GM12878 (cell line): Measurements from ENCODE around the gene SLC34A1. TPM values are rescaled to one million over a fixed set of nuclear protein-coding genes. Genes with fewer than 3 reads are reported as not detected.

Experiments
- ATAC-seq: fragments of 200-7000 bp; cut with Tn5 transposase; 3 replicates; pipeline ENCODE4 v1.9.1; 2020; ENCODE audit warnings: mild to moderate bottlenecking, moderate library complexity
- BruUV-seq: library from RNA; stranded (reverse); fragments of 400-500 nt; replicated peaks from 2 replicates; lab custom pipeline; 2021; lab: Mats Ljungman, UMichigan
- CTCF ChIA-PET: fragments of 300-600 bp; sonication (Branson Sonifier 250); formaldehyde crosslinking; extraction: SDS; loops from one replicate; lab custom pipeline; 2021; ENCODE audit warnings: inconsistent platforms; lab: Yijun Ruan, JAX
- POLR2A ChIA-PET: fragments of 350-600 bp; formaldehyde crosslinking; extraction: SDS; loops from one replicate; lab custom pipeline; 2021; ENCODE audit warnings: inconsistent platforms; lab: Charles Lee
- RAD21 ChIA-PET: fragments of 300-600 bp; sonication (Branson Sonifier 250); formaldehyde crosslinking; loops from one replicate; lab custom pipeline; 2023; ENCODE audit warnings: antibody characterized with exemption; ENCODE audit not compliant: unreplicated experiment; lab: Charles Lee
- SMC1A ChIA-PET: fragments of 300-600 bp; sonication (Branson Sonifier 250); formaldehyde crosslinking; loops from one replicate; lab custom pipeline; 2023; ENCODE audit not compliant: unreplicated experiment, uncharacterized antibody; lab: Charles Lee
- DNase-seq: peaks from one replicate; pipeline ENCODE4 v3.0.0-alpha.2; 2011; ENCODE audit warnings: low read depth, low spot score
- FAIRE-seq: peaks from 3 replicates; lab custom pipeline; 2011; peaks lifted over from hg19 to GRCh38; lab: Jason Lieb, UNC
- H2AFZ ChIP-seq: 2 replicates; pipeline ENCODE4 v1.6.0; 2011; ENCODE audit warnings: low read depth, low read length, control low read depth; ENCODE audit not compliant: control insufficient read depth
- H3K27ac ChIP-seq: 2 replicates; pipeline ENCODE4 v1.5.1; 2011; ENCODE audit warnings: control low read depth; ENCODE audit not compliant: control insufficient read depth, insufficient read depth
- H3K27me3 ChIP-seq, 2 experiments: replicated peaks in 1 of 2; 2 replicates each; pipeline versions ENCODE4 v1.6.0 to v1.6.1; 2011; ENCODE audit warnings: low read length in 1 of 2; ENCODE audit not compliant: control insufficient read depth in 2 of 2, insufficient read depth in 2 of 2
- H3K36me3 ChIP-seq, 2 experiments: 2 replicates each; pipeline ENCODE4 v1.5.1; 2011; ENCODE audit warnings: low read length in 1 of 2; ENCODE audit not compliant: control insufficient read depth in 2 of 2, insufficient read depth in 2 of 2
- H3K4me1 ChIP-seq: 2 replicates; pipeline ENCODE4 v1.6.1; 2011; ENCODE audit warnings: mild to moderate bottlenecking, low read length, moderate library complexity, mixed read lengths; ENCODE audit not compliant: control insufficient read depth, insufficient read depth
- H3K4me2 ChIP-seq: 2 replicates; pipeline ENCODE4 v1.6.0; 2011; ENCODE audit warnings: control low read depth; ENCODE audit not compliant: control insufficient read depth, insufficient read depth
- H3K4me3 ChIP-seq: fragments of 200-600 bp; sonication (generic); 2 replicates; pipeline ENCODE4 v1.5.1; 2016
- H3K79me2 ChIP-seq: 2 replicates; pipeline ENCODE4 v1.6.0; 2011; ENCODE audit warnings: low read length; ENCODE audit not compliant: control insufficient read depth, insufficient read depth
- H3K9ac ChIP-seq: 2 replicates; pipeline ENCODE4 v1.8.0; 2011; ENCODE audit warnings: low read length, control low read depth, mixed read lengths; ENCODE audit not compliant: control insufficient read depth, insufficient read depth
- H3K9me3 ChIP-seq: replicated peaks from 3 replicates; pipeline ENCODE4 v1.5.1; 2011; ENCODE audit warnings: mild to moderate bottlenecking, low read length; ENCODE audit not compliant: control insufficient read depth, insufficient read depth
- H4K20me1 ChIP-seq: 2 replicates; pipeline ENCODE4 v1.6.0; 2011; ENCODE audit not compliant: control insufficient read depth, insufficient read depth
- ASH2L ChIP-seq: fragments of 300-600, 200-600 bp; sonication (generic); IDR thresholded peaks from 2 replicates; pipeline ENCODE4 v1.6.1; 2017; ENCODE audit warnings: low read depth, mild to moderate bottlenecking, borderline replicate concordance
- BHLHE40 ChIP-seq, 2 experiments: fragments of 450-650 bp in 1 of 2; IDR thresholded peaks; 2 replicates each; pipeline ENCODE4 v1.6.1; 2011 to 2017; ENCODE audit warnings: low read depth in 2 of 2, borderline replicate concordance in 1 of 2, improper control_type of control experiment in 1 of 2, low read length in 1 of 2, mild to moderate bottlenecking in 1 of 2
- CHD4 ChIP-seq: fragments of 200-600 bp; sonication (generic); IDR thresholded peaks from 2 replicates; pipeline ENCODE4 v1.6.1; 2016; ENCODE audit warnings: mild to moderate bottlenecking
- E2F8 ChIP-seq: fragments of 450-650 bp; IDR thresholded peaks from 2 replicates; pipeline ENCODE4 v1.6.1; 2018; ENCODE audit warnings: mild to moderate bottlenecking, low read depth, moderate library complexity; ENCODE audit not compliant: partially characterized antibody
- EGR1 ChIP-seq, 2 experiments: IDR thresholded peaks; 1 replicate in 1 of 2; 2 replicates in 1 of 2; pipeline ENCODE4 v1.6.1; 2011 to 2012; ENCODE audit warnings: low read depth in 2 of 2, low read length in 2 of 2, borderline replicate concordance in 1 of 2, mild to moderate bottlenecking in 1 of 2, moderate library complexity in 1 of 2
- HCFC1 ChIP-seq: fragments of 150-350 bp; IDR thresholded peaks from 2 replicates; pipeline ENCODE4 v1.6.1; 2014; ENCODE audit warnings: low read length
- HDAC2 ChIP-seq: fragments of 200-600 bp; sonication (generic); IDR thresholded peaks from 2 replicates; pipeline ENCODE4 v1.6.1; 2017
- JUND ChIP-seq: IDR thresholded peaks from 2 replicates; pipeline ENCODE4 v1.6.1; 2012; ENCODE audit warnings: low read depth, mild to moderate bottlenecking, low read length, improper control_type of control experiment, moderate library complexity
- MAX ChIP-seq: IDR thresholded peaks from 2 replicates; pipeline ENCODE4 v1.6.1; 2012; ENCODE audit warnings: low read depth, low read length, improper control_type of control experiment
- MTA2 ChIP-seq: fragments of 450-650 bp; IDR thresholded peaks from 2 replicates; pipeline ENCODE4 v1.6.1; 2016; ENCODE audit warnings: low read depth, mild to moderate bottlenecking, moderate library complexity
- MYC ChIP-seq: IDR thresholded peaks from 2 replicates; pipeline ENCODE4 v1.6.1; 2011; ENCODE audit warnings: mild to moderate bottlenecking, low read length, moderate library complexity, inconsistent platforms; ENCODE audit not compliant: insufficient read depth, insufficient replicate concordance, insufficient read length, severe bottlenecking
- NFXL1 ChIP-seq: fragments of 450-650 bp; IDR thresholded peaks from 2 replicates; pipeline ENCODE4 v1.6.1; 2017; ENCODE audit warnings: antibody characterized with exemption, mild to moderate bottlenecking, borderline replicate concordance
- POLR2A ChIP-seq: IDR thresholded peaks from 2 replicates; pipeline ENCODE4 v1.6.1; 2011; ENCODE audit warnings: low read depth, mild to moderate bottlenecking, low read length
- RAD21 ChIP-seq: IDR thresholded peaks from 2 replicates; pipeline ENCODE4 v1.6.1; 2011; ENCODE audit warnings: mild to moderate bottlenecking, low read depth, low read length, moderate library complexity; ENCODE audit not compliant: insufficient read depth
- RELA ChIP-seq: fragments of 450-650 bp; IDR thresholded peaks from 2 replicates; pipeline ENCODE4 v1.8.0; 2014; ENCODE audit warnings: borderline replicate concordance; ENCODE audit not compliant: partially characterized antibody
- SMARCA5 ChIP-seq: fragments of 450-650 bp; IDR thresholded peaks from 2 replicates; pipeline ENCODE4 v1.6.1; 2017; ENCODE audit warnings: mild to moderate bottlenecking
- ZNF217 ChIP-seq: fragments of 450-650 bp; IDR thresholded peaks from 2 replicates; pipeline ENCODE4 v1.6.1; 2017; ENCODE audit warnings: antibody characterized with exemption, mild to moderate bottlenecking
- WGBS: methylation state at CpG from one replicate; pipeline ENCODE4 v1.1.6; 2016; ENCODE audit warnings: low lambda C conversion rate; ENCODE audit not compliant: insufficient replicate concordance, insufficient coverage; ENCODE audit errors: missing lambda C conversion rate; 5-methylcytosine and 5-hydroxymethylcytosine counted together
- in situ Hi-C: fragments of 300-500 bp; cut with MboI; formaldehyde crosslinking; loops from 9 replicates; pipeline ENCODE4 v1.14.3; 2018; ENCODE audit warnings: mixed read lengths
- intact Hi-C: fragments of 100-400 bp; cut with micrococcal nuclease; formaldehyde crosslinking; loops from one replicate; pipeline ENCODE4 v1.14.2; 2022; ENCODE audit not compliant: unreplicated experiment
- polyA plus RNA-seq, 11 experiments: library from polyadenylated mRNA; depleted of rRNA in 4 of 11; unstranded in 6 of 11; stranded (reverse) in 5 of 11; fragments of >200 nt; fragmentation: Nextera tagmentation in 4 of 11; fragmentation: Illumina TruSeq in 1 of 11; extraction: Ambion mirVana in 4 of 11; extraction: Trizol in 1 of 11; gene quantifications; 1 replicate in 1 of 11; 2 replicates in 10 of 11; pipeline versions ENCODE4 v1.2.1 to v1.2.3, GENCODE V29; 2011 to 2016; ENCODE audit warnings: inconsistent platforms in 2 of 11, missing spikeins in 2 of 11, low read depth in 1 of 11
- total RNA-seq, 4 experiments: library from RNA; depleted of rRNA in 3 of 4; stranded (reverse); fragments of >200 nt in 3 of 4; fragmentation: Illumina TruSeq in 1 of 4; extraction: Trizol in 1 of 4; gene quantifications; 2 replicates each; pipeline versions ENCODE4 v1.2.1 to v1.2.3, GENCODE V29; 2013 to 2021

Gene SLC34A1
- total and polyA plus RNA-seq, 10 of the 15 experiments (the other 5 are each of a cell fraction or from before 2014, with no cell fraction given), result 0.03 to 0.14 (median 0.09) TPM; not detected in 2

- TF ChIP-seq E2F8, result no peak
- no peak for TF ChIP-seq ASH2L
- TF ChIP-seq MTA2, result peak; percentile 38; the same call in 1 of the 2 replicates
- TF ChIP-seq BHLHE40 (IDR thresholded peaks at IDR 0.05; ENCODE audit: borderline replicate concordance in 1 of 2, low read depth in 2 of 2, low read length in 1 of 2), result peak; percentile 70 to 90
- no peak for TF ChIP-seq MAX
These were observed 21.4 kb upstream of the SLC34A1 start (continued) for GRCh38 chr5:177362610-177363507.

- DNase-seq, result no peak
- no peaks in the 10 kb centered on the region for H4K20me1 ChIP-seq
- no peak for FAIRE-seq
- ChIA-PET CTCF (interaction anchor here (0.7 to 3.7 kb wide), 6 partner anchors 12 to 250 kb away, joined by 3 to 22 read pairs (median 4); partner anchors contain the start of gene LMAN2), POLR2A (interaction anchor here (0.6 to 2.8 kb wide), 10 partner anchors 8 to 82 kb away, joined by 3 to 17 read pairs (median 5); partner anchors contain the start of genes GRK6 and LMAN2), RAD21 (interaction anchor here (0.9 to 4.4 kb wide), 8 partner anchors 9 to 62 kb away, joined by 3 to 29 read pairs (median 6); partner anchors contain the start of genes GRK6 and LMAN2), SMC1A (interaction anchor here (0.9 to 3.7 kb wide), 6 partner anchors 12 to 85 kb away, joined by 3 to 32 read pairs (median 8); partner anchors contain the start of gene LMAN2)
- peak overlapping the region; percentile 61; the same call in 1 of the 2 replicates for H3K9ac ChIP-seq
- peak overlapping the region; percentile 91 for H3K27ac ChIP-seq
- peaks cover 59% of the 10 kb centered on the region for H3K4me1 ChIP-seq
- in situ Hi-C loops, result no loop called here
- intact Hi-C loops, result loop anchor here (5.0 kb wide), 1 partner anchor 51 kb away; the partner anchor contains the start of gene MXD3
- H3K4me2 ChIP-seq, result peak overlapping the region; percentile 93
- H3K36me3 ChIP-seq, result peaks cover 7% of the 10 kb centered on the region in 2 experiments; a peak in 3 of 4 replicates
- no peak; the same call in 2 of the 3 replicates for ATAC-seq
- BruUV-seq, result TSS peak; percentile 46
- 32% methylated on average over 10 of the region's 10 CpGs for WGBS
- peak overlapping the region; percentile 63 for H3K4me3 ChIP-seq
- H3K27me3 ChIP-seq, result no peaks in the 10 kb centered on the region
- H3K79me2 ChIP-seq, result peaks cover 60% of the 10 kb centered on the region
- no peaks in the 10 kb centered on the region for H3K9me3 ChIP-seq
- H2AFZ ChIP-seq, result 0 out of 2 replicates have a peak overlapping the region, but pooled peaks have one; percentile 7
- TF ChIP-seq EGR1 (IDR thresholded peaks at IDR 0.05; ENCODE audit: borderline replicate concordance in 1 of 2, low read depth in 2 of 2, low read length in 2 of 2) (no peak), MYC (no peak), JUND (no peak), NFXL1 (peak; percentile 71; the same call in 1 of the 2 replicates), POLR2A (no peak), RAD21 (no peak), ZNF217 (peak; percentile 75; the same call in 1 of the 2 replicates), RELA (no peak), HCFC1 (no peak), CHD4 (no peak), SMARCA5 (peak; percentile 97), HDAC2 (no peak)
These were observed 20.7 kb upstream of the SLC34A1 start for GRCh38 chr5:177363565-177363964.
